ENCODE data around the gene PCA3.

Gene PCA3

DNA sequence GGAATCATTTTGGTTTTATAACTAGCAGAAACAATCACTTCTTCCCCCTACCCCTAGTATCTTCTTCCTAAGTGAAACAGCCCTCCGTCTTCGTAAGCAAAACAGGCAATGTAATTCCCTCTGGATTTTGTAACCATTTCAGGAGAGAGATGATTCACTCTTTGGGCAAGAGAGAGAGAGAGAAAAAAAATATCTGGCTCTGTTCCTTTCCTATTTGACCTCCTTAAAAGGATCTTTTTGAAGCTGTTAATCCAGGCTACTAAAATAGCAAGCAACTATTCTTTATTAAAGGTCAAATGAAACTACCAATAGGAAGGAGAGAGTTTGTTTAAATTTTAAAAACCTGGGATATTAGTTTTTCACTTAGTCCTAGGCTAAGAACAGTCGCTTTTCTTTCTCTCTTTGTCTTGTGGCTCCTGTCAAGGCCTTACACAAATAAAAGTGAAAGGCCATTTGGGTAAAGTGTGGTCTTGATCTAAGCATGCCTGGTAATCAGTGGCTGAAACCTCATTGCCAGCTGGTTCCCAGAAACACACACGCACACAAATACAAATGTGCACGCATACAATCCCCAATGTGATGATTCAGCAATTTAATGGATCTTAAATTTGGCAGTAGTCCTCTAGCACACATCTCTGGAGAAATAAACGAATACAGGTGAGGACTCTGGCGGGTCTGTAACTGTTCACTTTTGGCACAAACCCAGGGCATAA is 71.5 kb downstream of the PCA3 start:
- DNase-seq, result peak; percentile 77
